SK-N-SH treated with all-trans-retinoic acid at 6 μM for 48 hours (cell line): ENCODE measurements around the gene MUC5AC.

Experiments
- ATAC-seq: fragments of 200-7000 bp; cut with Tn5 transposase; 3 replicates; pipeline ENCODE4 v1.9.1; 2020; ENCODE audit warnings: mild to moderate bottlenecking, moderate library complexity
- ARNTL ChIP-seq: fragments of 450-650 bp; formaldehyde crosslinking; IDR thresholded peaks from 2 replicates; pipeline ENCODE4 v1.5.0; 2020; ENCODE audit warnings: low read depth, mild to moderate bottlenecking, moderate library complexity, borderline replicate concordance
- CSDC2 ChIP-seq: fragments of 250-450 bp; sonication (Bioruptor Pico); IDR thresholded peaks from 2 replicates; pipeline ENCODE4 v1.5.0; 2020; ENCODE audit warnings: mild to moderate bottlenecking, moderate library complexity
- ESRRG ChIP-seq: fragments of 250-450 bp; sonication (Bioruptor Pico); IDR thresholded peaks from 2 replicates; pipeline ENCODE4 v1.6.1; 2021; ENCODE audit warnings: mild to moderate bottlenecking
- GLIS3 ChIP-seq: fragments of 250-450 bp; sonication (Bioruptor Pico); IDR thresholded peaks from 2 replicates; pipeline ENCODE4 v1.5.0; 2020; ENCODE audit warnings: mild to moderate bottlenecking, moderate library complexity
- ISL1 ChIP-seq: fragments of 250-450 bp; sonication (Bioruptor Pico); IDR thresholded peaks from 2 replicates; pipeline ENCODE4 v2.1.2; 2022; ENCODE audit warnings: mild to moderate bottlenecking, moderate library complexity
- OSR1 ChIP-seq: fragments of 250-450 bp; sonication (Bioruptor Pico); IDR thresholded peaks from 2 replicates; pipeline ENCODE4 v1.8.0; 2022; ENCODE audit warnings: moderate library complexity, mild to moderate bottlenecking, inconsistent platforms
- PATZ1 ChIP-seq: fragments of 250-450 bp; sonication (Bioruptor Pico); IDR thresholded peaks from 2 replicates; pipeline ENCODE4 v1.8.0; 2020; ENCODE audit warnings: mild to moderate bottlenecking, moderate library complexity, borderline replicate concordance
- PPARA ChIP-seq: fragments of 250-450 bp; sonication (Bioruptor Pico); IDR thresholded peaks from 2 replicates; pipeline ENCODE4 v1.5.0; 2020; ENCODE audit warnings: mild to moderate bottlenecking, borderline replicate concordance
- RARB ChIP-seq: fragments of 250-450 bp; sonication (Bioruptor Pico); IDR thresholded peaks from 2 replicates; pipeline ENCODE4 v1.8.0; 2021; ENCODE audit warnings: mild to moderate bottlenecking, moderate library complexity
- SNAI2 ChIP-seq: fragments of 250-450 bp; sonication (Bioruptor Pico); IDR thresholded peaks from 2 replicates; pipeline ENCODE4 v1.5.0; 2020; ENCODE audit warnings: mild to moderate bottlenecking, moderate library complexity
- TCF4 ChIP-seq: fragments of 250-450 bp; sonication (Bioruptor Pico); IDR thresholded peaks from 2 replicates; pipeline ENCODE4 v1.8.0; 2021; ENCODE audit warnings: mild to moderate bottlenecking, moderate library complexity, borderline replicate concordance
- TOX ChIP-seq: fragments of 250-450 bp; sonication (Bioruptor Pico); IDR thresholded peaks from 2 replicates; pipeline ENCODE4 v1.8.0; 2021; ENCODE audit warnings: mild to moderate bottlenecking, moderate library complexity, borderline replicate concordance
- ZC3H10 ChIP-seq: fragments of 250-450 bp; sonication (Bioruptor Pico); IDR thresholded peaks from 2 replicates; pipeline ENCODE4 v1.5.1; 2021; ENCODE audit warnings: mild to moderate bottlenecking, moderate library complexity
- ZFP3 ChIP-seq: fragments of 250-450 bp; sonication (Bioruptor Pico); IDR thresholded peaks from 2 replicates; pipeline ENCODE4 v1.5.0; 2020; ENCODE audit warnings: mild to moderate bottlenecking, moderate library complexity
- ZFP30 ChIP-seq: fragments of 450-650 bp; formaldehyde crosslinking; IDR thresholded peaks from 2 replicates; pipeline ENCODE4 v1.5.0; 2022; ENCODE audit warnings: mild to moderate bottlenecking, moderate library complexity
- ZNF565 ChIP-seq: fragments of 450-650 bp; formaldehyde crosslinking; conservative IDR thresholded peaks from 2 replicates; pipeline ENCODE4 v1.5.0; 2020; ENCODE audit warnings: low read depth, mild to moderate bottlenecking, moderate library complexity
- ZNF70 ChIP-seq: fragments of 450-650 bp; formaldehyde crosslinking; IDR thresholded peaks from 2 replicates; pipeline ENCODE4 v1.5.0; 2020; ENCODE audit warnings: mild to moderate bottlenecking, moderate library complexity
- ZNF8 ChIP-seq: fragments of 450-650 bp; formaldehyde crosslinking; IDR thresholded peaks from 2 replicates; pipeline ENCODE4 v1.5.0; 2020; ENCODE audit warnings: mild to moderate bottlenecking, moderate library complexity
- TF ChIP-seq, protein P1 (sequence below): fragments of 250-450 bp; sonication (Bioruptor Pico); IDR thresholded peaks from 2 replicates; pipeline ENCODE4 v1.5.0; 2020; ENCODE audit warnings: mild to moderate bottlenecking, moderate library complexity
- TF ChIP-seq, protein P2 (sequence below): fragments of 250-450 bp; sonication (Bioruptor Pico); IDR thresholded peaks from 2 replicates; pipeline ENCODE4 v1.5.1; 2020; ENCODE audit warnings: low read depth, mild to moderate bottlenecking, moderate library complexity
- TF ChIP-seq, protein P3 (sequence below): fragments of 250-450 bp; sonication (Bioruptor Pico); IDR thresholded peaks from 2 replicates; pipeline ENCODE4 v1.8.0; 2021; ENCODE audit warnings: low read depth, mild to moderate bottlenecking, moderate library complexity, borderline replicate concordance

MUC5AC gene

DNA sequence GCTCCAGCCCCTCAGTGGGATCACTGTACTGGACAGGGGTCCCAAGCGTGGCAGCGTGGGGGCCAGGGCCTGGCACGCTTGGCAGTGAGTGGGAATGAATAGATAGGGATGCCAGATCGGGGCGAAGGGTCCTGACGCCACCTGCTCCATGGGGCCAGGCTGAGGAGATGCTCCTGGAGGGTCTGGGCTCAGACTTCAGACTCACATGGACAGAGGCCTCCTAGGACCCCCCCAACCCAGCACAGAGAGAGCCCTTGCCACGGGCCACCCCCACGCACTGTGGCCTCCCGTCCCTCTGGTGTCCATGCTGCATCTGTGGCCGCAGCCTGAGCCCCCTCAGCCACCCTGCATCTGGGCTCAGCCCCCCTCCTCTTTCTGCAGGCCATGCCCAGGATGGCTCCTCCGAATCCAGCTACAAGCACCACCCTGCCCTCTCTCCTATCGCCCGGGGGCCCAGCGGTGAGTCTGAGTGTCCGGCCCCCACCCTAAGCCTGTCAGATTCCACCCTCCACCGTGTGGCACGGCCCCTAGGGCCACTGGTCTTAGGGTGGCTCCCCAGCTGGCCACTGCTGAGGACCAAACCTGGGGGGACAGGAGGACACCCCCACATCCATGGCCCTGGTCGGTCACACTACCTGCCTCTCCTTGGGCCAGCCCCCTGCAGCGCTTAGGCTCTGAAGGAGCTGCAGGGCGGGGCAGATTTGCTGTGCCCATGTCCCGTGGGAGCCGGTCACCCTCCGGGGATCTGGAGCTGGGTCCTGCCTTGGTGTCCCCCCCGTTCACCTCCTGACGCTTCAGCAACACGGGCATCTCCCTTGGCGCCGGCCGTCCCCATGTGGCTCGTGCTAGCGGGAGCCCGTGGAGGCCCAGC is 2.7 kb downstream of the MUC5AC start:
- no peak for TF ChIP-seq GLIS3
- TF ChIP-seq ARNTL (CRISPR knock-in tag) = no peak
- no peak for TF ChIP-seq PPARA (CRISPR knock-in tag)
- TF ChIP-seq, protein P1, sequence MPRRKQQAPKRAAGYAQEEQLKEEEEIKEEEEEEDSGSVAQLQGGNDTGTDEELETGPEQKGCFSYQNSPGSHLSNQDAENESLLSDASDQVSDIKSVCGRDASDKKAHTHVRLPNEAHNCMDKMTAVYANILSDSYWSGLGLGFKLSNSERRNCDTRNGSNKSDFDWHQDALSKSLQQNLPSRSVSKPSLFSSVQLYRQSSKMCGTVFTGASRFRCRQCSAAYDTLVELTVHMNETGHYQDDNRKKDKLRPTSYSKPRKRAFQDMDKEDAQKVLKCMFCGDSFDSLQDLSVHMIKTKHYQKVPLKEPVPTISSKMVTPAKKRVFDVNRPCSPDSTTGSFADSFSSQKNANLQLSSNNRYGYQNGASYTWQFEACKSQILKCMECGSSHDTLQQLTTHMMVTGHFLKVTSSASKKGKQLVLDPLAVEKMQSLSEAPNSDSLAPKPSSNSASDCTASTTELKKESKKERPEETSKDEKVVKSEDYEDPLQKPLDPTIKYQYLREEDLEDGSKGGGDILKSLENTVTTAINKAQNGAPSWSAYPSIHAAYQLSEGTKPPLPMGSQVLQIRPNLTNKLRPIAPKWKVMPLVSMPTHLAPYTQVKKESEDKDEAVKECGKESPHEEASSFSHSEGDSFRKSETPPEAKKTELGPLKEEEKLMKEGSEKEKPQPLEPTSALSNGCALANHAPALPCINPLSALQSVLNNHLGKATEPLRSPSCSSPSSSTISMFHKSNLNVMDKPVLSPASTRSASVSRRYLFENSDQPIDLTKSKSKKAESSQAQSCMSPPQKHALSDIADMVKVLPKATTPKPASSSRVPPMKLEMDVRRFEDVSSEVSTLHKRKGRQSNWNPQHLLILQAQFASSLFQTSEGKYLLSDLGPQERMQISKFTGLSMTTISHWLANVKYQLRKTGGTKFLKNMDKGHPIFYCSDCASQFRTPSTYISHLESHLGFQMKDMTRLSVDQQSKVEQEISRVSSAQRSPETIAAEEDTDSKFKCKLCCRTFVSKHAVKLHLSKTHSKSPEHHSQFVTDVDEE (CRISPR knock-in tag) = no peak
- TF ChIP-seq CSDC2 (CRISPR knock-in tag) = no peak
- no peak for TF ChIP-seq ZNF70 (CRISPR knock-in tag)
- no peak for TF ChIP-seq SNAI2 (CRISPR knock-in tag)
- no peak for TF ChIP-seq ISL1 (CRISPR knock-in tag)
- TF ChIP-seq ZNF565 (CRISPR knock-in tag) = no peak
- TF ChIP-seq ZFP3 (CRISPR knock-in tag) = no peak
- TF ChIP-seq TCF4 (CRISPR knock-in tag) = no peak
- TF ChIP-seq ESRRG = no peak
- TF ChIP-seq RARB (CRISPR knock-in tag) = no peak
- no peak for TF ChIP-seq OSR1 (CRISPR knock-in tag)
- ATAC-seq = no peak

DNA sequence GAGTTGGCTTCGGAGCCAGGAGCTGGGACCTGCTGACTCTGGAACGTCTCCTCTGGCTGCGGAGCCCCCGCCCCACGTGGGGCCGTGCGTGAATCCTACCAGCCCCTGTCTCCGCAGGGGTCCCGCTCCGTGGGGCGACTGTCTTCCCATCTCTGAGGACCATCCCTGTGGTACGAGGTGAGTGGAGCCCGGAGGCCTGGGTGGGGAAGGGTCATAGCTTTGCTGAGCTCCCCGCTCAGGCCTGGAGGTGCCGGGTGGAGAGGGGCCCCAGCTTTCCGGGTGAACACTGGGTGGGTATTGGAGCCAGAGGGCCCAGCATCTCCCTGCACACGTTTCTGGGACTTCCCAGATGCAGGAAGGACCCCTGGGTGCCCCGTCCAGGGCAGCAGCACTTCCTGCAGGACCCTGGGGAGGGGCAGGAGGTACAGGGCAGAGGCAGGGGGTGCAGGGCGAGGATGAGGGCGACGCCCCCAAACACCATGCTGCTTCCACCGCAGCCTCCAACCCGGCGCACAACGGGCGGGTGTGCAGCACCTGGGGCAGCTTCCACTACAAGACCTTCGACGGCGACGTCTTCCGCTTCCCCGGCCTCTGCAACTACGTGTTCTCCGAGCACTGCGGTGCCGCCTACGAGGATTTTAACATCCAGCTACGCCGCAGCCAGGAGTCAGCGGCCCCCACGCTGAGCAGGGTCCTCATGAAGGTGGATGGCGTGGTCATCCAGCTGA is 3.8 kb downstream of the MUC5AC start:
- no peak for ATAC-seq
- TF ChIP-seq, protein P1 (CRISPR knock-in tag) = no peak
- TF ChIP-seq ESRRG = no peak
- no peak for TF ChIP-seq TOX
- TF ChIP-seq ZNF70 (CRISPR knock-in tag) = no peak
- TF ChIP-seq TCF4 (CRISPR knock-in tag) = no peak
- TF ChIP-seq GLIS3 = no peak
- no peak for TF ChIP-seq RARB (CRISPR knock-in tag)
- no peak for TF ChIP-seq ZNF8
- TF ChIP-seq, protein P2, sequence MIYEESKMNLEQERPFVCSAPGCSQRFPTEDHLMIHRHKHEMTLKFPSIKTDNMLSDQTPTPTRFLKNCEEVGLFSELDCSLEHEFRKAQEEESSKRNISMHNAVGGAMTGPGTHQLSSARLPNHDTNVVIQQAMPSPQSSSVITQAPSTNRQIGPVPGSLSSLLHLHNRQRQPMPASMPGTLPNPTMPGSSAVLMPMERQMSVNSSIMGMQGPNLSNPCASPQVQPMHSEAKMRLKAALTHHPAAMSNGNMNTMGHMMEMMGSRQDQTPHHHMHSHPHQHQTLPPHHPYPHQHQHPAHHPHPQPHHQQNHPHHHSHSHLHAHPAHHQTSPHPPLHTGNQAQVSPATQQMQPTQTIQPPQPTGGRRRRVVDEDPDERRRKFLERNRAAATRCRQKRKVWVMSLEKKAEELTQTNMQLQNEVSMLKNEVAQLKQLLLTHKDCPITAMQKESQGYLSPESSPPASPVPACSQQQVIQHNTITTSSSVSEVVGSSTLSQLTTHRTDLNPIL (CRISPR knock-in tag) = no peak
- TF ChIP-seq ZC3H10 (CRISPR knock-in tag) = no peak
- TF ChIP-seq ISL1 (CRISPR knock-in tag) = no peak
- TF ChIP-seq ZFP30 = no peak
- TF ChIP-seq PATZ1 (CRISPR knock-in tag) = no peak
- no peak for TF ChIP-seq ARNTL (CRISPR knock-in tag)
- no peak for TF ChIP-seq ZNF565 (CRISPR knock-in tag)
- TF ChIP-seq OSR1 (CRISPR knock-in tag) = no peak
- TF ChIP-seq, protein P3, sequence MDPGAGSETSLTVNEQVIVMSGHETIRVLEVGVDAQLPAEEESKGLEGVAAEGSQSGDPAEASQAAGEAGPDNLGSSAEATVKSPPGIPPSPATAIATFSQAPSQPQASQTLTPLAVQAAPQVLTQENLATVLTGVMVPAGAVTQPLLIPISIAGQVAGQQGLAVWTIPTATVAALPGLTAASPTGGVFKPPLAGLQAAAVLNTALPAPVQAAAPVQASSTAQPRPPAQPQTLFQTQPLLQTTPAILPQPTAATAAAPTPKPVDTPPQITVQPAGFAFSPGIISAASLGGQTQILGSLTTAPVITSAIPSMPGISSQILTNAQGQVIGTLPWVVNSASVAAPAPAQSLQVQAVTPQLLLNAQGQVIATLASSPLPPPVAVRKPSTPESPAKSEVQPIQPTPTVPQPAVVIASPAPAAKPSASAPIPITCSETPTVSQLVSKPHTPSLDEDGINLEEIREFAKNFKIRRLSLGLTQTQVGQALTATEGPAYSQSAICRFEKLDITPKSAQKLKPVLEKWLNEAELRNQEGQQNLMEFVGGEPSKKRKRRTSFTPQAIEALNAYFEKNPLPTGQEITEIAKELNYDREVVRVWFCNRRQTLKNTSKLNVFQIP (CRISPR knock-in tag) = no peak
- TF ChIP-seq ZFP3 (CRISPR knock-in tag) = no peak
- TF ChIP-seq CSDC2 (CRISPR knock-in tag) = no peak
